B cell (primary cell): Measurements from ENCODE around the gene TLR8. TPM values are rescaled to one million over a fixed set of nuclear protein-coding genes. Genes with fewer than 3 reads are reported as not detected.

ENCODE experiments used
- ATAC-seq: fragments of 200-7000 bp; cut with Tn5 transposase; one replicate; pipeline ENCODE4 v1.10.0; 2021; ENCODE audit warnings: low read depth, mild to moderate bottlenecking, moderate number of reproducible peaks, moderate library complexity
- CTCF ChIA-PET: fragments of 350-600 bp; sonication (Branson Sonifier 250); formaldehyde crosslinking; loops from one replicate; lab custom pipeline; 2021; ENCODE audit warnings: antibody characterized with exemption, inconsistent platforms; lab: Charles Lee
- POLR2A ChIA-PET: fragments of 350-600 bp; sonication (Branson Sonifier 250); formaldehyde crosslinking; loops from one replicate; lab custom pipeline; 2021; ENCODE audit warnings: antibody characterized with exemption; lab: Charles Lee
- DNase-seq: peaks from one replicate; pipeline ENCODE4 v3.0.0; 2013
- H2AFZ ChIP-seq: 2 replicates; pipeline ENCODE4 v1.6.1; 2012; ENCODE audit warnings: mild to moderate bottlenecking, low read depth, low read length; ENCODE audit not compliant: insufficient read depth, poor library complexity, severe bottlenecking
- H3K27ac ChIP-seq, 2 donors: 1 replicate in 1 of 2; 2 replicates in 1 of 2; pipeline ENCODE4 v1.5.1; 2012 to 2013; ENCODE audit warnings: low read length in 2 of 2, mild to moderate bottlenecking in 2 of 2, moderate library complexity in 1 of 2
- H3K27me3 ChIP-seq, 4 experiments: fragments of 200-600 bp in 1 of 4; sonication (generic) in 1 of 4; replicated peaks in 1 of 4; 1 replicate in 2 of 4; 2 replicates in 2 of 4; pipeline versions ENCODE4 v1.6.1 to v1.7.0; 2013 to 2016; ENCODE audit warnings: low read length in 3 of 4, mild to moderate bottlenecking in 2 of 4, mixed read lengths in 1 of 4, moderate library complexity in 1 of 4; ENCODE audit not compliant: insufficient read depth in 4 of 4, control insufficient read depth in 3 of 4; ENCODE audit errors: control extremely low read depth in 1 of 4
- H3K36me3 ChIP-seq, 2 experiments: replicated peaks in 1 of 2; 1 replicate in 1 of 2; 2 replicates in 1 of 2; pipeline versions ENCODE4 v1.6.1 to v1.7.1; 2013; ENCODE audit warnings: low read length in 1 of 2; ENCODE audit not compliant: insufficient read depth in 2 of 2, control insufficient read depth in 1 of 2; ENCODE audit errors: control extremely low read depth in 1 of 2, extremely low read depth in 1 of 2
- H3K4me1 ChIP-seq, 2 donors: fragments of 200-600 bp in 1 of 2; sonication (generic) in 1 of 2; 1 replicate in 1 of 2; 2 replicates in 1 of 2; pipeline versions ENCODE4 v1.5.1 to v1.6.1; 2013 to 2017; ENCODE audit warnings: low read length in 2 of 2; ENCODE audit not compliant: control insufficient read depth in 2 of 2, insufficient read depth in 2 of 2
- H3K4me2 ChIP-seq: replicated peaks from 2 replicates; pipeline ENCODE3; 2012; ENCODE audit warnings: mild to moderate bottlenecking, low read depth, low read length; ENCODE audit not compliant: poor library complexity, severe bottlenecking
- H3K4me3 ChIP-seq, 5 experiments: fragments of 200-600 bp in 1 of 5; sonication (generic) in 1 of 5; 1 replicate in 3 of 5; 2 replicates in 2 of 5; pipeline versions ENCODE4 v1.5.1 to v1.7.0; 2011 to 2016; ENCODE audit warnings: low read length in 4 of 5, mild to moderate bottlenecking in 4 of 5, low read depth in 2 of 5, control low read depth in 1 of 5, moderate library complexity in 1 of 5; ENCODE audit not compliant: insufficient read depth in 1 of 5; ENCODE audit errors: control extremely low read depth in 1 of 5, extremely low read depth in 1 of 5
- H3K79me2 ChIP-seq: fragments of 200-600 bp; sonication (generic); one replicate; pipeline ENCODE4 v1.6.0; 2016; ENCODE audit warnings: low read length; ENCODE audit not compliant: control insufficient read depth, insufficient read depth
- H3K9ac ChIP-seq: fragments of 200-600 bp; sonication (generic); 2 replicates; pipeline ENCODE4 v1.6.1; 2017; ENCODE audit warnings: mild to moderate bottlenecking, low read length, moderate library complexity
- H3K9me3 ChIP-seq, 3 donors: one replicate each; pipeline versions ENCODE4 v1.6.1 to v1.7.1; 2013; ENCODE audit warnings: low read length in 2 of 3; ENCODE audit not compliant: control insufficient read depth in 2 of 3, insufficient read depth in 1 of 3; ENCODE audit errors: control extremely low read depth in 1 of 3
- H4K20me1 ChIP-seq: 2 replicates; pipeline ENCODE4 v1.6.0; 2012; ENCODE audit warnings: mild to moderate bottlenecking, low read length; ENCODE audit not compliant: insufficient read depth, control insufficient read depth, poor library complexity, severe bottlenecking
- H3K27ac Mint-ChIP-seq: one replicate; pipeline ENCODE4 v1.8.0; 2021; ENCODE audit warnings: mixed read lengths
- H3K27me3 Mint-ChIP-seq: one replicate; pipeline ENCODE4 v1.8.0; 2021; ENCODE audit warnings: mixed read lengths
- H3K4me1 Mint-ChIP-seq: one replicate; pipeline ENCODE4 v1.8.0; 2021; ENCODE audit warnings: mixed read lengths
- H3K4me3 Mint-ChIP-seq: one replicate; pipeline ENCODE4 v1.8.0; 2021; ENCODE audit warnings: mixed read lengths
- H3K9me3 Mint-ChIP-seq: one replicate; pipeline ENCODE4 v1.8.0; 2022; ENCODE audit warnings: mixed read lengths; ENCODE audit not compliant: insufficient read depth
- CTCF ChIP-seq: fragments of 200-600 bp; IDR thresholded peaks from one replicate; pipeline ENCODE4 v1.8.0; 2022; ENCODE audit warnings: antibody characterized with exemption, mild to moderate bottlenecking
- EZH2 ChIP-seq: IDR thresholded peaks from 2 replicates; pipeline ENCODE4 v1.6.1; 2012; ENCODE audit warnings: borderline replicate concordance, low read depth, mild to moderate bottlenecking, moderate library complexity, low read length; ENCODE audit not compliant: insufficient read depth, poor library complexity, severe bottlenecking
- WGBS: methylation state at CpG from one replicate; pipeline ENCODE4 v1.1.5; 2013; ENCODE audit warnings: missing lambda C conversion rate; ENCODE audit not compliant: insufficient coverage; 5-methylcytosine and 5-hydroxymethylcytosine counted together
- intact Hi-C: fragments of 100-400 bp; cut with micrococcal nuclease; formaldehyde crosslinking; loops from one replicate; pipeline ENCODE4 v1.10.0; 2022
- polyA plus RNA-seq: library from polyadenylated mRNA; depleted of rRNA; stranded (reverse); fragments of >200 nt; gene quantifications from 2 replicates; pipeline ENCODE4 v1.2.3, GENCODE V29; 2012
- total RNA-seq, 2 donors: library from RNA; stranded (reverse); fragments of 120-200 nt in 1 of 2; gene quantifications; 1 replicate in 1 of 2; 2 replicates in 1 of 2; pipeline versions ENCODE4 v1.2.3 to v1.2.4, GENCODE V29; 2013 to 2022

TLR8 gene
- total and polyA plus RNA-seq, 2 donors (not counting 1 experiment from before 2014, with no cell fraction given), result 0.19 to 0.39 TPM

GRCh38 chrX:12958059-12958458 lies 51.6 kb downstream of the TLR8 start:
- Histone ChIP-seq H3K4me2 (peak overlapping the region; percentile 79), H3K9ac (no peak overlapping the region), H3K9me3 (no peaks in the 10 kb centered on the region), H3K36me3 (no peaks in the 10 kb centered on the region), H2AFZ (no peak overlapping the region), H4K20me1 (no peaks in the 10 kb centered on the region), H3K4me3 (no peak overlapping the region), H3K79me2 (peaks cover 39% of the 10 kb centered on the region), H3K27ac (peak overlapping the region; percentile 95), H3K27me3 (no peaks in the 10 kb centered on the region), H3K4me1 (peaks cover 83 to 84% of the 10 kb centered on the region in 2 donors)
- ATAC-seq, result no peak
- WGBS, result no CpG with 5 or more reads among the region's 5 CpGs
- no peak for DNase-seq
- no peak for TF ChIP-seq CTCF
- TF ChIP-seq EZH2, result no peak
- CTCF ChIA-PET, result interaction anchor here (0.7 to 4.8 kb wide), 7 partner anchors 10 to 530 kb away, joined by 3 to 35 read pairs (median 9); partner anchors contain the start of genes PRPS2 and TMSB4X
- Mint-ChIP-seq H3K27me3 (no peaks in the 10 kb centered on the region), H3K9me3 (no peaks in the 10 kb centered on the region), H3K4me1 (peaks cover 68% of the 10 kb centered on the region), H3K27ac (peak overlapping the region; percentile 80), H3K4me3 (peak overlapping the region; percentile 90)
- POLR2A ChIA-PET, result interaction anchor here (0.7 to 6.7 kb wide), 2 partner anchors 15 to 788 kb away, joined by 4 to 136 read pairs; partner anchors contain the start of gene TMSB4X
- intact Hi-C loops, result no loop called here

- no peaks in the 10 kb centered on the region for H3K27me3 ChIP-seq
Measured at GRCh38 chrX:12958461-12958860, 52.0 kb downstream of the TLR8 start.

More at GRCh38 chrX:12958461-12958860, 52.0 kb downstream of the TLR8 start:
- ATAC-seq (no peak), DNase-seq (no peak)
- no peaks in the 10 kb centered on the region for H4K20me1 ChIP-seq
- H3K79me2 ChIP-seq, result peaks cover 35% of the 10 kb centered on the region
- H3K27ac Mint-ChIP-seq, result peak overlapping the region; percentile 80
- WGBS, result no CpG with 5 or more reads among the region's 4 CpGs
- H3K4me3 Mint-ChIP-seq, result no peak overlapping the region
- no peak overlapping the region for H3K9ac ChIP-seq
- H3K36me3 ChIP-seq, result no peaks in the 10 kb centered on the region
- H2AFZ ChIP-seq, result no peak overlapping the region
- POLR2A ChIA-PET, result interaction anchor here (0.7 to 6.7 kb wide), 2 partner anchors 14 to 787 kb away, joined by 4 to 136 read pairs; partner anchors contain the start of gene TMSB4X
- CTCF ChIA-PET, result interaction anchor here (1.6 to 4.8 kb wide), 5 partner anchors 9 to 529 kb away, joined by 4 to 35 read pairs (median 9); partner anchors contain the start of gene TMSB4X
- H3K27ac ChIP-seq, result peak overlapping the region; percentile 95
- H3K27me3 Mint-ChIP-seq, result no peaks in the 10 kb centered on the region
- intact Hi-C loops, result no loop called here
- H3K4me2 ChIP-seq, result peak overlapping the region; percentile 79
- peaks cover 64% of the 10 kb centered on the region for H3K4me1 Mint-ChIP-seq
- TF ChIP-seq EZH2 (no peak), CTCF (no peak)
- no peaks in the 10 kb centered on the region for H3K9me3 Mint-ChIP-seq
- no peak overlapping the region for H3K4me3 ChIP-seq
- no peaks in the 10 kb centered on the region for H3K9me3 ChIP-seq
- H3K4me1 ChIP-seq, result peaks cover 79 to 80% of the 10 kb centered on the region in 2 donors
